ENCODE data around the gene CHURC1. TPM values are rescaled to one million over a fixed set of nuclear protein-coding genes. Genes with fewer than 3 reads are reported as not detected.

CHURC1 gene
- total RNA-seq, 1 donor from 2014 or later = 59.8 TPM

GRCh38 chr14:64931123-64931522, 16.9 kb downstream of the CHURC1 start:
- no peaks in the 10 kb centered on the region for H3K79me2 ChIP-seq (ENCODE audit: low read depth)
- H3K36me3 Mint-ChIP-seq = peaks cover 7% of the 10 kb centered on the region
- no peak overlapping the region for H3K4me3 Mint-ChIP-seq
- no peaks in the 10 kb centered on the region for H3F3A ChIP-seq (ENCODE audit: low read depth)
- H3K4me1 Mint-ChIP-seq = no peaks in the 10 kb centered on the region
- no peak for TF ChIP-seq EZH2phosphoT487 (IDR thresholded peaks at IDR 0.05)
- TF ChIP-seq EZH2 (IDR thresholded peaks at IDR 0.05) = no peak
- TF ChIP-seq CTCF (IDR thresholded peaks at IDR 0.05) = no peak
- H3K9ac ChIP-seq = no peak overlapping the region
- H3K4me1 ChIP-seq = no peaks in the 10 kb centered on the region
- no peak overlapping the region for H3K4me3 ChIP-seq
- peaks cover 23% of the 10 kb centered on the region for H4K20me1 ChIP-seq (ENCODE audit: low read depth)
- H3K27ac Mint-ChIP-seq = no peak overlapping the region
- H3K27me3 Mint-ChIP-seq (ENCODE audit: insufficient read depth, low read depth) = no peaks in the 10 kb centered on the region
- DNase-seq (ENCODE audit: low spot score) = no peak
- no peaks in the 10 kb centered on the region for H3K9me3 ChIP-seq (ENCODE audit: low read depth)
- H3K27ac ChIP-seq = no peak overlapping the region
- no peak overlapping the region for H3K4me2 ChIP-seq
- H3K27me3 ChIP-seq = no peaks in the 10 kb centered on the region
- H3K36me3 ChIP-seq = peaks cover 14% of the 10 kb centered on the region
- H3K9me3 Mint-ChIP-seq = no peaks in the 10 kb centered on the region
- H2AFZ ChIP-seq (replicated peaks) = no peak overlapping the region

GRCh38 chr14:64932231-64932630, 18.0 kb downstream of the CHURC1 start:
- no peaks in the 10 kb centered on the region for H3K27me3 ChIP-seq
- H2AFZ ChIP-seq (replicated peaks) = no peak overlapping the region
- H3K9ac ChIP-seq = no peak overlapping the region
- no peaks in the 10 kb centered on the region for H3K4me1 ChIP-seq
- no peaks in the 10 kb centered on the region for H3K79me2 ChIP-seq (ENCODE audit: low read depth)
- H3K9me3 ChIP-seq (ENCODE audit: low read depth) = no peaks in the 10 kb centered on the region
- Mint-ChIP-seq H3K27ac (no peak overlapping the region), H3K9me3 (no peaks in the 10 kb centered on the region), H3K36me3 (peaks cover 7% of the 10 kb centered on the region), H3K4me3 (no peak overlapping the region), H3K4me1 (no peaks in the 10 kb centered on the region), H3K27me3 (ENCODE audit: insufficient read depth, low read depth) (no peaks in the 10 kb centered on the region)
- H3K4me3 ChIP-seq = no peak overlapping the region
- H3K36me3 ChIP-seq = peaks cover 14% of the 10 kb centered on the region
- H3K4me2 ChIP-seq = no peak overlapping the region
- no peak overlapping the region for H3K27ac ChIP-seq
- TF ChIP-seq CTCF (IDR thresholded peaks at IDR 0.05) (no peak), EZH2phosphoT487 (IDR thresholded peaks at IDR 0.05) (no peak), EZH2 (IDR thresholded peaks at IDR 0.05) (no peak)
- DNase-seq (ENCODE audit: low spot score) = no peak
- no peaks in the 10 kb centered on the region for H3F3A ChIP-seq (ENCODE audit: low read depth)
- peaks cover 23% of the 10 kb centered on the region for H4K20me1 ChIP-seq (ENCODE audit: low read depth)

- peaks cover 21% of the 10 kb centered on the region for H4K20me1 ChIP-seq (ENCODE audit: low read depth)
- no peaks in the 10 kb centered on the region for H3K4me1 Mint-ChIP-seq
- no peak overlapping the region for H2AFZ ChIP-seq (replicated peaks)
- H3K36me3 Mint-ChIP-seq = peaks cover 12% of the 10 kb centered on the region
- H3K9me3 Mint-ChIP-seq = no peaks in the 10 kb centered on the region
- no peaks in the 10 kb centered on the region for H3K4me1 ChIP-seq
- H3K79me2 ChIP-seq (ENCODE audit: low read depth) = no peaks in the 10 kb centered on the region
- no peak overlapping the region for H3K4me2 ChIP-seq
- H3K27me3 ChIP-seq = no peaks in the 10 kb centered on the region
- H3K4me3 Mint-ChIP-seq = no peak overlapping the region
- H3F3A ChIP-seq (ENCODE audit: low read depth) = no peaks in the 10 kb centered on the region
- H3K27me3 Mint-ChIP-seq (ENCODE audit: insufficient read depth, low read depth) = no peaks in the 10 kb centered on the region
- peaks cover 14% of the 10 kb centered on the region for H3K36me3 ChIP-seq
- DNase-seq (ENCODE audit: low spot score) = no peak
- no peak for TF ChIP-seq CTCF (IDR thresholded peaks at IDR 0.05)
- no peak for TF ChIP-seq EZH2phosphoT487 (IDR thresholded peaks at IDR 0.05)
- no peak for TF ChIP-seq EZH2 (IDR thresholded peaks at IDR 0.05)
- H3K9me3 ChIP-seq (ENCODE audit: low read depth) = no peaks in the 10 kb centered on the region
- no peak overlapping the region for H3K4me3 ChIP-seq
- H3K9ac ChIP-seq = no peak overlapping the region
- no peak overlapping the region for H3K27ac ChIP-seq
- H3K27ac Mint-ChIP-seq = no peak overlapping the region
Measured at GRCh38 chr14:64934338-64934929, 20.2 kb downstream of the CHURC1 start.

Data from neural progenitor cell (in vitro differentiated cells).